ENCODE results near the gene CHRNB1. TPM values are rescaled to one million over a fixed set of nuclear protein-coding genes. Genes with fewer than 3 reads are reported as not detected.

Gene CHRNB1
- total RNA-seq, 1 donor from 2014 or later: 11.8 TPM

- Mint-ChIP-seq H3K9me3 (ENCODE audit: unreplicated experiment) (no peaks in the 10 kb centered on the region), H3K4me3 (ENCODE audit: unreplicated experiment) (peak overlapping the region; percentile 59), H3K27me3 (ENCODE audit: unreplicated experiment) (peaks cover 4% of the 10 kb centered on the region), H3K27ac (ENCODE audit: unreplicated experiment) (no peak overlapping the region), H3K4me1 (ENCODE audit: unreplicated experiment) (peaks cover 19% of the 10 kb centered on the region), H3K36me3 (ENCODE audit: low read depth, unreplicated experiment) (peaks cover 20% of the 10 kb centered on the region)
- TF ChIP-seq CTCF (IDR thresholded peaks at IDR 0.05; ENCODE audit: unreplicated experiment): no peak
- DNase-seq (ENCODE audit: low spot score): no peak
These were observed 28.5 kb upstream of the CHRNB1 start for GRCh38 chr17:7416323-7416722.

- no peak for TF ChIP-seq CTCF (IDR thresholded peaks at IDR 0.05; ENCODE audit: unreplicated experiment)
- H3K27ac Mint-ChIP-seq (ENCODE audit: unreplicated experiment): no peak overlapping the region
- H3K4me3 Mint-ChIP-seq (ENCODE audit: unreplicated experiment): no peak overlapping the region
- H3K36me3 Mint-ChIP-seq (ENCODE audit: low read depth, unreplicated experiment): peaks cover 20% of the 10 kb centered on the region
- no peaks in the 10 kb centered on the region for H3K9me3 Mint-ChIP-seq (ENCODE audit: unreplicated experiment)
- peaks cover 4% of the 10 kb centered on the region for H3K27me3 Mint-ChIP-seq (ENCODE audit: unreplicated experiment)
- no peak for DNase-seq (ENCODE audit: low spot score)
- H3K4me1 Mint-ChIP-seq (ENCODE audit: unreplicated experiment): peaks cover 17% of the 10 kb centered on the region
These were observed 27.7 kb upstream of the CHRNB1 start for GRCh38 chr17:7417056-7417655.

GRCh38 chr17:7418472-7419152 lies 26.2 kb upstream of the CHRNB1 start:
- no peak overlapping the region for H3K4me3 Mint-ChIP-seq (ENCODE audit: unreplicated experiment)
- H3K27ac Mint-ChIP-seq (ENCODE audit: unreplicated experiment): peak overlapping the region; percentile 42
- H3K4me1 Mint-ChIP-seq (ENCODE audit: unreplicated experiment): peaks cover 8% of the 10 kb centered on the region
- no peak for TF ChIP-seq CTCF (IDR thresholded peaks at IDR 0.05; ENCODE audit: unreplicated experiment)
- no peak for DNase-seq (ENCODE audit: low spot score)
- H3K9me3 Mint-ChIP-seq (ENCODE audit: unreplicated experiment): no peaks in the 10 kb centered on the region
- peaks cover 20% of the 10 kb centered on the region for H3K36me3 Mint-ChIP-seq (ENCODE audit: low read depth, unreplicated experiment)
- peaks cover 4% of the 10 kb centered on the region for H3K27me3 Mint-ChIP-seq (ENCODE audit: unreplicated experiment)

GRCh38 chr17:7419819-7420610 lies 24.8 kb upstream of the CHRNB1 start, which contains the start of gene SPEM1:
Gene SPEM1 (plus strand): TSS chr17:7420324. CDS start chr17:7420385, 61 bp downstream.
- Mint-ChIP-seq H3K4me3 (ENCODE audit: unreplicated experiment) (no peak within 1 kb of the TSS), H3K4me1 (ENCODE audit: unreplicated experiment) (peaks cover 8% of the 10 kb centered on the region), H3K9me3 (ENCODE audit: unreplicated experiment) (no peaks in the 10 kb centered on the region), H3K27me3 (ENCODE audit: unreplicated experiment) (peaks cover 7% of the 10 kb centered on the region), H3K27ac (ENCODE audit: unreplicated experiment) (peak within 1 kb of the TSS; percentile 70), H3K36me3 (ENCODE audit: low read depth, unreplicated experiment) (peaks cover 20% of the 10 kb centered on the region)
- TF ChIP-seq CTCF (IDR thresholded peaks at IDR 0.05; ENCODE audit: unreplicated experiment): no peak
- DNase-seq (ENCODE audit: low spot score): no peak

Measured in endothelial cell (in vitro differentiated cells).